OCI-LY7 (cell line): ENCODE data around the gene WDFY4. TPM values are rescaled to one million over a fixed set of nuclear protein-coding genes. Genes with fewer than 3 reads are reported as not detected.
A peak's percentile ranks its signal among the peaks of the same experiment; 100 is the strongest.

Experiments
- BruUV-seq: library from RNA; stranded (reverse); fragments of 400-500 nt; replicated peaks from 2 replicates; lab custom pipeline; 2021; lab: Mats Ljungman, UMichigan
- CTCF ChIA-PET: fragments of 300-600 bp; sonication (Branson Sonifier 250); formaldehyde crosslinking; loops from one replicate; lab custom pipeline; 2022; ENCODE audit warnings: antibody characterized with exemption; ENCODE audit not compliant: unreplicated experiment; lab: Charles Lee
- POLR2A ChIA-PET: fragments of 300-600 bp; sonication (Branson Sonifier 250); formaldehyde crosslinking; loops from one replicate; lab custom pipeline; 2022; ENCODE audit warnings: antibody characterized with exemption; lab: Charles Lee
- DNase-seq: peaks from one replicate; pipeline ENCODE4 v3.0.0-alpha.2; 2015; ENCODE audit warnings: low spot score
- H2AFZ ChIP-seq: fragments of 200-600 bp; sonication (generic), shearing (Covaris generic); 2 replicates; pipeline ENCODE4 v1.6.1; 2014; ENCODE audit warnings: mild to moderate bottlenecking, antibody characterized with exemption, low read length, moderate library complexity
- H3K27ac ChIP-seq: fragments of 200-600 bp; sonication (generic); 2 replicates; pipeline ENCODE4 v1.5.1; 2014; ENCODE audit warnings: mixed run types, low read depth, mild to moderate bottlenecking, moderate library complexity, low read length, inconsistent platforms; ENCODE audit not compliant: poor library complexity, severe bottlenecking
- H3K36me3 ChIP-seq: fragments of 200-600 bp; sonication (generic); 2 replicates; pipeline ENCODE4 v1.6.1; 2014; ENCODE audit warnings: mild to moderate bottlenecking, antibody characterized with exemption, low read length, moderate library complexity, mixed read lengths; ENCODE audit not compliant: insufficient read depth
- H3K4me1 ChIP-seq: fragments of 200-600 bp; sonication (generic); 2 replicates; pipeline ENCODE4 v1.5.1; 2014; ENCODE audit warnings: mild to moderate bottlenecking, low read length; ENCODE audit not compliant: insufficient read depth, poor library complexity, severe bottlenecking
- H3K4me2 ChIP-seq: fragments of 200-600 bp; sonication (generic); 2 replicates; pipeline ENCODE4 v1.6.1; 2014; ENCODE audit warnings: mild to moderate bottlenecking, low read length
- H3K4me3 ChIP-seq: fragments of 200-600 bp; sonication (generic); 2 replicates; pipeline ENCODE4 v1.5.1; 2014; ENCODE audit warnings: mild to moderate bottlenecking, low read depth, low read length; ENCODE audit not compliant: poor library complexity, severe bottlenecking
- H3K79me2 ChIP-seq: fragments of 200-600 bp; sonication (generic); 2 replicates; pipeline ENCODE4 v1.6.1; 2016; ENCODE audit warnings: low read depth, mild to moderate bottlenecking, low read length, moderate library complexity, mixed read lengths; ENCODE audit not compliant: insufficient read depth
- H3K9me2 ChIP-seq: fragments of 200-600 bp; sonication (generic); 2 replicates; pipeline ENCODE4 v1.6.1; 2016; ENCODE audit warnings: mild to moderate bottlenecking, low read length, mixed read lengths; ENCODE audit not compliant: insufficient read depth
- H3K9me3 ChIP-seq: fragments of 200-600 bp; sonication (generic); 2 replicates; pipeline ENCODE4 v1.6.1; 2014; ENCODE audit warnings: mild to moderate bottlenecking, mixed run types, low read length, mixed read lengths
- H4K20me1 ChIP-seq: fragments of 200-600 bp; sonication (generic); 2 replicates; pipeline ENCODE4 v1.6.1; 2014; ENCODE audit warnings: mild to moderate bottlenecking, antibody characterized with exemption, low read length, moderate library complexity, mixed read lengths; ENCODE audit not compliant: insufficient read depth
- CTCF ChIP-seq: fragments of 200-600 bp; sonication (generic); conservative IDR thresholded peaks from 2 replicates; pipeline ENCODE4 v1.5.1; 2014; ENCODE audit warnings: mild to moderate bottlenecking, antibody characterized with exemption, low read length, moderate library complexity, mixed read lengths
- EZH2phosphoT487 ChIP-seq: fragments of 200-600 bp; sonication (generic); IDR thresholded peaks from 2 replicates; pipeline ENCODE4 v1.6.1; 2018; ENCODE audit warnings: low read depth, borderline replicate concordance, mild to moderate bottlenecking, mixed run types, antibody characterized with exemption, low read length, moderate library complexity, mixed read lengths
- intact Hi-C: fragments of 100-400 bp; cut with micrococcal nuclease; formaldehyde crosslinking; loops from one replicate; pipeline ENCODE4 v1.10.0; 2022; ENCODE audit not compliant: unreplicated experiment
- total RNA-seq, 2 experiments: library from RNA; depleted of rRNA in 1 of 2; stranded (reverse); fragments of >200 nt in 1 of 2; shearing (Covaris generic) in 1 of 2; gene quantifications; 2 replicates each; pipeline ENCODE4 v1.2.3, GENCODE V29; 2014 to 2022

The WDFY4 gene
- total RNA-seq, 2 experiments from 2014 or later = 51.5 to 85.6 TPM

DNA sequence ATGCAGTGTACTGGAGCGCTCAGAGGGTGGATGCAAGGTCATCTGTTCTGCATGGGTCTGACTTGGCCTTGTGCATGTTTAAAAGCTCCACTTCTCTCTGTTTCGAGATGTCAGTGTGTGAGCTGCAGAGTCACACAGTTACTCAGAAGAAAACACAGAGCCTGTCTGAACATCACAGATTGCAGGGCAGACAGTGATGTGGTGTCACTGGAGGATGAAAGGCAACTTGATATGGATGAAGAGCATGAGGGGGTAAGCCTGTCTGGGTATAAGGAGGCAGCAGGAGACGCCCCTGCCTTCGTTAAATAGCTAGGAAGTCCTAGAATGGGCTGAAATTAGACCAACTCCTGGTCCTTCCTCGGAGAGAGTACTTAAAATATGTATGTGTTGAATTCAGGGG is 322.5 kb downstream of the WDFY4 start:
- H3K27ac ChIP-seq = no peak overlapping the region
- no peaks in the 10 kb centered on the region for H3K79me2 ChIP-seq
- no peaks in the 10 kb centered on the region for H3K36me3 ChIP-seq
- CTCF ChIA-PET = no interaction called here
- H3K9me3 ChIP-seq = no peaks in the 10 kb centered on the region
- no peaks in the 10 kb centered on the region for H4K20me1 ChIP-seq
- no peak for TF ChIP-seq EZH2phosphoT487
- no peak for TF ChIP-seq CTCF
- H3K4me2 ChIP-seq = no peak overlapping the region
- no peak for DNase-seq
- peaks cover 17% of the 10 kb centered on the region for H3K4me1 ChIP-seq
- H3K4me3 ChIP-seq = no peak overlapping the region
- peak overlapping the region; percentile 66 for H2AFZ ChIP-seq
- intact Hi-C loops = no loop called here
- BruUV-seq = no TSS peak
- POLR2A ChIA-PET = no interaction called here
- H3K9me2 ChIP-seq = no peaks in the 10 kb centered on the region

DNA sequence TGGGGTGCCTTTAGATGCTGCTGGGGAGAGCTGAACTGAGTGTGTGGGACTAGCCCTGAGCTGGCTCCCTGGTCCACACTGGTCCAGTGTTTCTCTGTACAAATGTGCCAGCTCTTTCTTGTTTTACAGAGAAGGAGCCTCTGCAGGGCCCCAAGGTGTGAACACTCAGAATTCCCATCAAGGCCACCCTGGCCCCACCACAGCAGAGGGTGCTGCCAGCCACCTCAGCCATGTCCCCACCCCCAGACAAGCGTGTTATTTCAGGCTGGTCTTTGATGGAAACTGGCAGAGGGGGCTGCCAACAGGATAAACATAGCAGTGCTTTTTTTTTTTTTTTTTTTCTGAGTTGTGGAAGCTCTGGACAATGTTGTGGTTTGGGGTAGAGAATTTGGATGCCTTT is 323.4 kb downstream of the WDFY4 start:
- BruUV-seq = no TSS peak
- DNase-seq = no peak
- H3K79me2 ChIP-seq = no peaks in the 10 kb centered on the region
- H3K4me2 ChIP-seq = no peak overlapping the region
- TF ChIP-seq CTCF = no peak
- no peak for TF ChIP-seq EZH2phosphoT487
- ChIA-PET POLR2A (interaction anchor here (0.6 to 1.0 kb wide), 4 partner anchors 45 to 495 kb away, joined by 3 to 4 read pairs (median 3); no protein-coding TSS in a partner anchor), CTCF (no interaction called here)
- H3K36me3 ChIP-seq = no peaks in the 10 kb centered on the region
- no peak overlapping the region; the same call in 1 of the 2 replicates for H2AFZ ChIP-seq
- H3K9me2 ChIP-seq = no peaks in the 10 kb centered on the region
- no peak overlapping the region for H3K4me3 ChIP-seq
- intact Hi-C loops = no loop called here
- no peak overlapping the region for H3K27ac ChIP-seq
- H4K20me1 ChIP-seq = no peaks in the 10 kb centered on the region
- H3K4me1 ChIP-seq = peaks cover 19% of the 10 kb centered on the region
- no peaks in the 10 kb centered on the region for H3K9me3 ChIP-seq

DNA sequence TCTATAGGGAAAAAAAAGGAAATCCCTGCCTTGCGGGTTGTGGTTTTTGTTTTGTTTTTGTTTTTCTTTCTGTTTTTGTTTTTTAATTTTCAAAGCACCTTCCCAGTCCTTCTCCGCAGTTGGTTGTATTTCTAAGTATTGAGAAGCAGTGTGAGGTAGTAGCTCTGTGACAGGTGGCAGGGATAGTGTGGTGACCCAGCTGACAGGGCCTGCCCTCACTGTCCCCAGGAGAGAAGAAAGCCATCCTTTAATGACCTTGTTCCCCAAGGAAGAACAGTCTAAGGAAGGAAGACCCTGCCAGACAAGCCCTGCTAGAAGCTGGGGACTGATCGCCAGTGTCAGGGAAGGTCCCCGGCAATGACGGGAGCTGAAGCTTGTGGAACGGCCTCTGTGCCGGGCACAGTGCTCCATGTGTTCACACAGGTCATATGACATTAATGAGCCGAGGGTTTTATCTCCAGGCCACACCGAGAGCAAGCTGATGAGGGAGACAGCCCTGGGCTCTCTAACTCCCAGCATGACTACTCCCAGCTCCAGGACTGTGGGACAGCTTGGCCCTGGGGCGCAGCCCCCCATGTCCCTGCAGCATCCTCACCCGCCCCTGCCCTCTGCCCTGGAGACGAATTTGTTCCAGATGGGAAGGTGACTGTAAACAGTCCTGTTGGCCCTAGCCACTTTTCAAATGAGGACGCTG is 324.0 kb downstream of the WDFY4 start:
- Histone ChIP-seq H3K9me2 (no peaks in the 10 kb centered on the region), H3K79me2 (no peaks in the 10 kb centered on the region), H4K20me1 (no peaks in the 10 kb centered on the region), H3K4me2 (no peak overlapping the region), H3K4me1 (peaks cover 24% of the 10 kb centered on the region), H3K27ac (no peak overlapping the region), H3K36me3 (no peaks in the 10 kb centered on the region), H2AFZ (no peak overlapping the region; the same call in 1 of the 2 replicates), H3K9me3 (no peaks in the 10 kb centered on the region), H3K4me3 (no peak overlapping the region)
- CTCF ChIA-PET = no interaction called here
- intact Hi-C loops = no loop called here
- no peak for DNase-seq
- POLR2A ChIA-PET = interaction anchor here (0.6 to 1.3 kb wide), 8 partner anchors 9 to 496 kb away, joined by 3 to 5 read pairs (median 3); no protein-coding TSS in a partner anchor
- TF ChIP-seq EZH2phosphoT487 (no peak), CTCF (no peak)
- BruUV-seq = no TSS peak
